Adrenal gland (tissue), 5 donors: ENCODE measurements around the gene SUN5.

ENCODE experiments used
- CTCF ChIP-seq, 6 experiments: fragments of 450-650 bp in 4 of 6; fragments of 200-600 bp in 2 of 6; sonication (generic) in 1 of 6; IDR thresholded peaks; 1 replicate in 5 of 6; 2 replicates in 1 of 6; pipeline versions ENCODE4 v1.5.1 to v1.8.0; 2016 to 2021; ENCODE audit warnings: antibody characterized with exemption in 6 of 6, mild to moderate bottlenecking in 2 of 6, moderate library complexity in 1 of 6
- POLR2A ChIP-seq, 2 donors: fragments of 450-650 bp; IDR thresholded peaks; one replicate each; pipeline ENCODE4 v1.6.1; 2017; ENCODE audit warnings: antibody characterized with exemption in 2 of 2, mild to moderate bottlenecking in 2 of 2, moderate library complexity in 1 of 2
- donor health status: DM: no; HTN: no; CAD: no.

GRCh38 chr20:33037456-33037855 is 33.2 kb upstream of the SUN5 start:
- TF ChIP-seq CTCF (IDR thresholded peaks at IDR 0.05): no peak
- TF ChIP-seq POLR2A (IDR thresholded peaks at IDR 0.05): no peak
